OCI-LY7 (cell line): ENCODE measurements around the gene PET100. TPM values are rescaled to one million over a fixed set of nuclear protein-coding genes. Genes with fewer than 3 reads are reported as not detected.

Experiments used
- BruUV-seq: library from RNA; stranded (reverse); fragments of 400-500 nt; replicated peaks from 2 replicates; lab custom pipeline; 2021; lab: Mats Ljungman, UMichigan
- CTCF ChIA-PET: fragments of 300-600 bp; sonication (Branson Sonifier 250); formaldehyde crosslinking; loops from one replicate; lab custom pipeline; 2022; ENCODE audit warnings: antibody characterized with exemption; ENCODE audit not compliant: unreplicated experiment; lab: Charles Lee
- POLR2A ChIA-PET: fragments of 300-600 bp; sonication (Branson Sonifier 250); formaldehyde crosslinking; loops from one replicate; lab custom pipeline; 2022; ENCODE audit warnings: antibody characterized with exemption; lab: Charles Lee
- DNase-seq: peaks from one replicate; pipeline ENCODE4 v3.0.0-alpha.2; 2015; ENCODE audit warnings: low spot score
- H2AFZ ChIP-seq: fragments of 200-600 bp; sonication (generic), shearing (Covaris generic); 2 replicates; pipeline ENCODE4 v1.6.1; 2014; ENCODE audit warnings: mild to moderate bottlenecking, antibody characterized with exemption, low read length, moderate library complexity
- H3K27ac ChIP-seq: fragments of 200-600 bp; sonication (generic); 2 replicates; pipeline ENCODE4 v1.5.1; 2014; ENCODE audit warnings: mixed run types, low read depth, mild to moderate bottlenecking, moderate library complexity, low read length, inconsistent platforms; ENCODE audit not compliant: poor library complexity, severe bottlenecking
- H3K36me3 ChIP-seq: fragments of 200-600 bp; sonication (generic); 2 replicates; pipeline ENCODE4 v1.6.1; 2014; ENCODE audit warnings: mild to moderate bottlenecking, antibody characterized with exemption, low read length, moderate library complexity, mixed read lengths; ENCODE audit not compliant: insufficient read depth
- H3K4me1 ChIP-seq: fragments of 200-600 bp; sonication (generic); 2 replicates; pipeline ENCODE4 v1.5.1; 2014; ENCODE audit warnings: mild to moderate bottlenecking, low read length; ENCODE audit not compliant: insufficient read depth, poor library complexity, severe bottlenecking
- H3K4me2 ChIP-seq: fragments of 200-600 bp; sonication (generic); 2 replicates; pipeline ENCODE4 v1.6.1; 2014; ENCODE audit warnings: mild to moderate bottlenecking, low read length
- H3K4me3 ChIP-seq: fragments of 200-600 bp; sonication (generic); 2 replicates; pipeline ENCODE4 v1.5.1; 2014; ENCODE audit warnings: mild to moderate bottlenecking, low read depth, low read length; ENCODE audit not compliant: poor library complexity, severe bottlenecking
- H3K79me2 ChIP-seq: fragments of 200-600 bp; sonication (generic); 2 replicates; pipeline ENCODE4 v1.6.1; 2016; ENCODE audit warnings: low read depth, mild to moderate bottlenecking, low read length, moderate library complexity, mixed read lengths; ENCODE audit not compliant: insufficient read depth
- H3K9me2 ChIP-seq: fragments of 200-600 bp; sonication (generic); 2 replicates; pipeline ENCODE4 v1.6.1; 2016; ENCODE audit warnings: mild to moderate bottlenecking, low read length, mixed read lengths; ENCODE audit not compliant: insufficient read depth
- H3K9me3 ChIP-seq: fragments of 200-600 bp; sonication (generic); 2 replicates; pipeline ENCODE4 v1.6.1; 2014; ENCODE audit warnings: mild to moderate bottlenecking, mixed run types, low read length, mixed read lengths
- H4K20me1 ChIP-seq: fragments of 200-600 bp; sonication (generic); 2 replicates; pipeline ENCODE4 v1.6.1; 2014; ENCODE audit warnings: mild to moderate bottlenecking, antibody characterized with exemption, low read length, moderate library complexity, mixed read lengths; ENCODE audit not compliant: insufficient read depth
- EZH2phosphoT487 ChIP-seq: fragments of 200-600 bp; sonication (generic); IDR thresholded peaks from 2 replicates; pipeline ENCODE4 v1.6.1; 2018; ENCODE audit warnings: low read depth, borderline replicate concordance, mild to moderate bottlenecking, mixed run types, antibody characterized with exemption, low read length, moderate library complexity, mixed read lengths
- intact Hi-C: fragments of 100-400 bp; cut with micrococcal nuclease; formaldehyde crosslinking; loops from one replicate; pipeline ENCODE4 v1.10.0; 2022; ENCODE audit not compliant: unreplicated experiment
- total RNA-seq, 2 experiments: library from RNA; depleted of rRNA in 1 of 2; stranded (reverse); fragments of >200 nt in 1 of 2; shearing (Covaris generic) in 1 of 2; gene quantifications; 2 replicates each; pipeline ENCODE4 v1.2.3, GENCODE V29; 2014 to 2022
- TF ChIP-seq, protein P1 (sequence below): fragments of 200-600 bp; sonication (generic); conservative IDR thresholded peaks from 2 replicates; pipeline ENCODE4 v1.5.1; 2014; ENCODE audit warnings: mild to moderate bottlenecking, antibody characterized with exemption, low read length, moderate library complexity, mixed read lengths

Gene PET100
- total RNA-seq, 2 experiments from 2014 or later: 48.8 to 118 TPM

DNA sequence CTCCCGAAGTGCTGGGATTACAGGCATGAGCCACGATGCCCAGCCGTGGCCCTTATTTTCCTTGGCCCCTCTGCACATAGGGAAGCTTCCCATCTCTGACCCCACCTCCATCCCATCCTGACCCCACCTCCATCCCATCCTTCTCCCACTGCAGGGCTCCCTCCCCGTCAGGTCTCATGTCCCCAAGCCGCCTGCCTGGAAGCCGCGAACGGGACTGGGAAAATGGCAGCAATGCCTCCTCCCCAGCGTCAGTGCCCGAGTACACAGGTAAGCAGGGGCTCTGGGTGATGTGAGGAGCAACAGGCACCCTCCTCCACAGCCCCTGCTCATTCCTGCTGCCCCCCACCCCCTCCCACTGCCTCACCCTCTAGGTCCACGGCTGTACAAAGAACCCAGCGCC is 12.4 kb upstream of the PET100 start:
- no peak overlapping the region for H2AFZ ChIP-seq
- no peak overlapping the region for H3K27ac ChIP-seq
- H3K9me2 ChIP-seq: no peaks in the 10 kb centered on the region
- no peak overlapping the region for H3K4me3 ChIP-seq
- H3K4me1 ChIP-seq: no peaks in the 10 kb centered on the region
- intact Hi-C loops: no loop called here
- ChIA-PET CTCF (no interaction called here), POLR2A (no interaction called here)
- H3K79me2 ChIP-seq: no peaks in the 10 kb centered on the region
- H3K9me3 ChIP-seq: no peaks in the 10 kb centered on the region
- H3K4me2 ChIP-seq: no peak overlapping the region
- no TSS peak for BruUV-seq
- no peak for DNase-seq
- TF ChIP-seq EZH2phosphoT487: no peak
- TF ChIP-seq, protein P1, sequence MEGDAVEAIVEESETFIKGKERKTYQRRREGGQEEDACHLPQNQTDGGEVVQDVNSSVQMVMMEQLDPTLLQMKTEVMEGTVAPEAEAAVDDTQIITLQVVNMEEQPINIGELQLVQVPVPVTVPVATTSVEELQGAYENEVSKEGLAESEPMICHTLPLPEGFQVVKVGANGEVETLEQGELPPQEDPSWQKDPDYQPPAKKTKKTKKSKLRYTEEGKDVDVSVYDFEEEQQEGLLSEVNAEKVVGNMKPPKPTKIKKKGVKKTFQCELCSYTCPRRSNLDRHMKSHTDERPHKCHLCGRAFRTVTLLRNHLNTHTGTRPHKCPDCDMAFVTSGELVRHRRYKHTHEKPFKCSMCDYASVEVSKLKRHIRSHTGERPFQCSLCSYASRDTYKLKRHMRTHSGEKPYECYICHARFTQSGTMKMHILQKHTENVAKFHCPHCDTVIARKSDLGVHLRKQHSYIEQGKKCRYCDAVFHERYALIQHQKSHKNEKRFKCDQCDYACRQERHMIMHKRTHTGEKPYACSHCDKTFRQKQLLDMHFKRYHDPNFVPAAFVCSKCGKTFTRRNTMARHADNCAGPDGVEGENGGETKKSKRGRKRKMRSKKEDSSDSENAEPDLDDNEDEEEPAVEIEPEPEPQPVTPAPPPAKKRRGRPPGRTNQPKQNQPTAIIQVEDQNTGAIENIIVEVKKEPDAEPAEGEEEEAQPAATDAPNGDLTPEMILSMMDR: no peak
- no peaks in the 10 kb centered on the region for H4K20me1 ChIP-seq
- H3K36me3 ChIP-seq: peaks cover 20% of the 10 kb centered on the region

DNA sequence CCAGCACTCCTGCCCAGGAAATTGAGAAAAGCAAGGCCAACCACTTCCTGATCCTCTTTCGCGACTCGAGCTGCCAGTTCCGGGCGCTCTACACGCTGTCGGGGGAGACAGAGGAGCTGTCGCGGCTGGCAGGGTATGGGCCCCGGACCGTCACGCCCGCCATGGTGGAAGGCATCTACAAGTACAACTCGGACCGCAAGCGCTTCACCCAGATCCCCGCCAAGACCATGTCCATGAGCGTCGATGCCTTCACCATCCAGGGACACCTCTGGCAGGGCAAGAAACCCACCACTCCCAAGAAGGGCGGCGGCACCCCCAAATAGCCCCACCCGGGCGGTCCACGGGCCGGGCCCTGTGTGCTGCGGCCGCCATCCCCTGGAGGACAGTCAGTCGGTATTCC is 11.9 kb upstream of the PET100 start:
- no peak for DNase-seq
- no peak overlapping the region for H3K4me2 ChIP-seq
- intact Hi-C loops: no loop called here
- ChIA-PET POLR2A (no interaction called here), CTCF (interaction anchor here (0.9 kb wide), 1 partner anchor 12 kb away, joined by 3 read pairs; no protein-coding TSS in a partner anchor)
- H3K9me2 ChIP-seq: no peaks in the 10 kb centered on the region
- H3K4me1 ChIP-seq: no peaks in the 10 kb centered on the region
- TF ChIP-seq EZH2phosphoT487: no peak
- TF ChIP-seq, protein P1: no peak
- BruUV-seq: no TSS peak
- H3K36me3 ChIP-seq: peaks cover 22% of the 10 kb centered on the region
- H3K9me3 ChIP-seq: no peaks in the 10 kb centered on the region
- no peaks in the 10 kb centered on the region for H3K79me2 ChIP-seq
- no peaks in the 10 kb centered on the region for H4K20me1 ChIP-seq
- no peak overlapping the region for H3K4me3 ChIP-seq
- H2AFZ ChIP-seq: no peak overlapping the region
- H3K27ac ChIP-seq: no peak overlapping the region

DNA sequence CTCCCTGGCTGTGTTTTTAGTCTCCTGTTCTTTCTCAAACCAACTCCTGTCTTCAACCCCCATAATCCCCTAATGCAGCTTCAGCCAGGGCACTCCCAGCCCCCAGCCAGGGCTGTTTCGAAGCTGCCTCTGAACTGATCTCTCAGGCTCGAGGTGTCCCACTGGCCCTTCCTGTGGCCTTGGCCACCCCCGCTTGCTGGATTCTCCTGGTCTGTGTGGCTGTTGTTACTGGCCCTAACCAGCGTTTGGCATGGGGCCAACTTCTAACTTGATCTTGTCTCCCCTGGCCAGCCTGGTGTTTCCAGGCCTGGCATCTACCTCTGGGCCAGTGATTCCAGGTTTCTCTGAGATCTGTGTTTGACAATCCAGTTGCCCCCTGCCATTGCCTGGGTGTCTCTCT is 11.2 kb upstream of the PET100 start:
- ChIA-PET POLR2A (no interaction called here), CTCF (interaction anchor here (0.9 kb wide), 1 partner anchor 13 kb away, joined by 3 read pairs; no protein-coding TSS in a partner anchor)
- Histone ChIP-seq H4K20me1 (no peaks in the 10 kb centered on the region), H3K27ac (no peak overlapping the region), H3K4me3 (no peak overlapping the region), H2AFZ (no peak overlapping the region), H3K4me1 (no peaks in the 10 kb centered on the region), H3K9me3 (no peaks in the 10 kb centered on the region), H3K36me3 (peaks cover 28% of the 10 kb centered on the region), H3K79me2 (no peaks in the 10 kb centered on the region), H3K9me2 (no peaks in the 10 kb centered on the region), H3K4me2 (no peak overlapping the region)
- TF ChIP-seq EZH2phosphoT487: no peak
- TF ChIP-seq, protein P1: no peak
- intact Hi-C loops: no loop called here
- no TSS peak for BruUV-seq
- no peak for DNase-seq
